ENCODE measurements around the gene KDM4E.
A peak's percentile ranks its signal among the peaks of the same experiment; 100 is the strongest.
"Not testable (repeated sequence)": the region's sequence is repeated elsewhere in the genome, so short reads cannot be mapped to it uniquely, and the experiment has no call there.

The KDM4E gene

GRCh38 chr11:95024958-95025357 is at the start of gene KDM4E:
Gene KDM4E (plus strand): TSS chr11:95025258. CDS start chr11:95025558, 300 bp downstream.
- no peak for DNase-seq

- DNase-seq, result no peak
Measured at GRCh38 chr11:94975599-94975998, 49.5 kb upstream of the KDM4E start.

GRCh38 chr11:94987378-94987777 is 37.7 kb upstream of the KDM4E start:
- DNase-seq, result no peak

GRCh38 chr11:94988748-94989147 is 36.3 kb upstream of the KDM4E start:
- no peak for DNase-seq

GRCh38 chr11:94993400-94993943 is 31.6 kb upstream of the KDM4E start:
- no peak for DNase-seq

- no peak for DNase-seq
Measured at GRCh38 chr11:94997437-94997836, 27.6 kb upstream of the KDM4E start.

GRCh38 chr11:94998285-94998684 is 26.8 kb upstream of the KDM4E start:
- no peak for DNase-seq

- no peak for DNase-seq
Measured at GRCh38 chr11:95003716-95004115, 21.3 kb upstream of the KDM4E start.

- no peak for DNase-seq
Measured at GRCh38 chr11:95005642-95006041, 19.4 kb upstream of the KDM4E start.

GRCh38 chr11:95011376-95011775 is 13.7 kb upstream of the KDM4E start:
- no peak for DNase-seq

GRCh38 chr11:95014184-95014821 is 10.8 kb upstream of the KDM4E start:
- no peak for DNase-seq

- DNase-seq, result no peak
Measured at GRCh38 chr11:95016139-95016538, 8.9 kb upstream of the KDM4E start.

GRCh38 chr11:95021468-95021867 is 3.6 kb upstream of the KDM4E start:
- DNase-seq, result not testable (repeated sequence)

GRCh38 chr11:95025594-95025993 is 536 bp downstream of the KDM4E start:
- not testable (repeated sequence) for DNase-seq

GRCh38 chr11:95028357-95028756 is 3.3 kb downstream of the KDM4E start:
- DNase-seq, result no peak

GRCh38 chr11:95033051-95033450 is 8.0 kb downstream of the KDM4E start:
- DNase-seq, result no peak

- no peak for DNase-seq
Measured at GRCh38 chr11:95035316-95035715, 10.3 kb downstream of the KDM4E start.

GRCh38 chr11:95037356-95038035 is 12.4 kb downstream of the KDM4E start:
- DNase-seq, result peak in 1 of 2 donors; percentile 18

- no peak for DNase-seq
Measured at GRCh38 chr11:95042239-95042638, 17.2 kb downstream of the KDM4E start.

- DNase-seq, result no peak
Measured at GRCh38 chr11:95042906-95043305, 17.8 kb downstream of the KDM4E start.

GRCh38 chr11:95044010-95044409 is 19.0 kb downstream of the KDM4E start:
- DNase-seq, result no peak

- DNase-seq, result no peak
Measured at GRCh38 chr11:95045812-95046211, 20.8 kb downstream of the KDM4E start.

GRCh38 chr11:95049122-95049521 is 24.1 kb downstream of the KDM4E start, which contains the start of gene KDM4F:
Gene KDM4F (plus strand): TSS chr11:95049422.
- DNase-seq, result not testable (repeated sequence)

- no peak for DNase-seq
Measured at GRCh38 chr11:95050595-95051202, 25.6 kb downstream of the KDM4E start.
